ENCODE data around the gene KRTAP4-7. TPM values are rescaled to one million over a fixed set of nuclear protein-coding genes. Genes with fewer than 3 reads are reported as not detected.
"Not testable (repeated sequence)": the region's sequence is repeated elsewhere in the genome, so short reads cannot be mapped to it uniquely, and the experiment has no call there.

KRTAP4-7 gene
- total RNA-seq, 1 experiment from 2014 or later = not detected

DNA sequence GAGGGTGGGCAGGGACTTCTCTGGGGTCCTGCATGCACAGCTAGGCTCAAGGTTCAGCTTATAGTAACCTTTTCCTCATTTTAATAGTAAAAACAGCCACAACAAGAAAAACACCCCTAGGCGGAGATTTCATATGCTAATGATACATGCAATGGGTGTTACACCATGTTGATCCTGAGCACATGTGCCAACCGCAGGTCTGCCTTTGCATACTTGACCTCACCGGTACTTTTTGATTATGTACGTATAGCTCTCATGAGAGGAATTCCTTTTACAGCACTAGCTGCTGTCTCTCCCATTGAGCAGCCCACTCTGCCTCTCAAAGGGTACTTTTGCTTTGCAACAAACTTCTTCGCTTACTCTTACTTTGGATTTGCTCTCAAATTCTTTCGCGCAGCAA, 12.1 kb downstream of the KRTAP4-7 start:
- H3K36me3 Mint-ChIP-seq (ENCODE audit: insufficient read depth, unreplicated experiment) = no peaks in the 10 kb centered on the region
- TF ChIP-seq, protein P1, sequence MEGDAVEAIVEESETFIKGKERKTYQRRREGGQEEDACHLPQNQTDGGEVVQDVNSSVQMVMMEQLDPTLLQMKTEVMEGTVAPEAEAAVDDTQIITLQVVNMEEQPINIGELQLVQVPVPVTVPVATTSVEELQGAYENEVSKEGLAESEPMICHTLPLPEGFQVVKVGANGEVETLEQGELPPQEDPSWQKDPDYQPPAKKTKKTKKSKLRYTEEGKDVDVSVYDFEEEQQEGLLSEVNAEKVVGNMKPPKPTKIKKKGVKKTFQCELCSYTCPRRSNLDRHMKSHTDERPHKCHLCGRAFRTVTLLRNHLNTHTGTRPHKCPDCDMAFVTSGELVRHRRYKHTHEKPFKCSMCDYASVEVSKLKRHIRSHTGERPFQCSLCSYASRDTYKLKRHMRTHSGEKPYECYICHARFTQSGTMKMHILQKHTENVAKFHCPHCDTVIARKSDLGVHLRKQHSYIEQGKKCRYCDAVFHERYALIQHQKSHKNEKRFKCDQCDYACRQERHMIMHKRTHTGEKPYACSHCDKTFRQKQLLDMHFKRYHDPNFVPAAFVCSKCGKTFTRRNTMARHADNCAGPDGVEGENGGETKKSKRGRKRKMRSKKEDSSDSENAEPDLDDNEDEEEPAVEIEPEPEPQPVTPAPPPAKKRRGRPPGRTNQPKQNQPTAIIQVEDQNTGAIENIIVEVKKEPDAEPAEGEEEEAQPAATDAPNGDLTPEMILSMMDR (IDR thresholded peaks at IDR 0.05; ENCODE audit: insufficient read depth in 1 of 2, low read depth in 1 of 2, low read length in 1 of 2, severe bottlenecking in 1 of 2, unreplicated experiment in 1 of 2) = no peak
- Histone ChIP-seq H3K9me3 (peaks cover 4% of the 10 kb centered on the region; the same call in 1 of the 2 replicates), H3K36me3 (ENCODE audit: control insufficient read depth, insufficient read depth, low read length) (no peaks in the 10 kb centered on the region), H3K27me3 (replicated peaks; ENCODE audit: control insufficient read depth, insufficient read depth, low read length) (no peaks in the 10 kb centered on the region), H3K4me1 (peaks cover 10% of the 10 kb centered on the region; the same call in 1 of the 2 replicates), H3K4me3 (ENCODE audit: low read depth, low read length) (no peak overlapping the region)
- peaks cover 22% of the 10 kb centered on the region for H3K4me1 Mint-ChIP-seq (ENCODE audit: low read depth, unreplicated experiment)
- no peaks in the 10 kb centered on the region for H3K9me3 Mint-ChIP-seq (ENCODE audit: unreplicated experiment)
- CTCF ChIA-PET = no interaction called here
- no peak overlapping the region for H3K27ac Mint-ChIP-seq (ENCODE audit: unreplicated experiment)
- intact Hi-C loops (cut with micrococcal nuclease; ENCODE audit: unreplicated experiment) = no loop called here
- H3K4me3 Mint-ChIP-seq (ENCODE audit: unreplicated experiment) = no peak overlapping the region
- no TSS peak for BruUV-seq (replicated peaks)
- DNase-seq = no peak
- no peaks in the 10 kb centered on the region for H3K27me3 Mint-ChIP-seq (ENCODE audit: insufficient read depth, unreplicated experiment)
- POLR2A ChIA-PET = no interaction called here

DNA sequence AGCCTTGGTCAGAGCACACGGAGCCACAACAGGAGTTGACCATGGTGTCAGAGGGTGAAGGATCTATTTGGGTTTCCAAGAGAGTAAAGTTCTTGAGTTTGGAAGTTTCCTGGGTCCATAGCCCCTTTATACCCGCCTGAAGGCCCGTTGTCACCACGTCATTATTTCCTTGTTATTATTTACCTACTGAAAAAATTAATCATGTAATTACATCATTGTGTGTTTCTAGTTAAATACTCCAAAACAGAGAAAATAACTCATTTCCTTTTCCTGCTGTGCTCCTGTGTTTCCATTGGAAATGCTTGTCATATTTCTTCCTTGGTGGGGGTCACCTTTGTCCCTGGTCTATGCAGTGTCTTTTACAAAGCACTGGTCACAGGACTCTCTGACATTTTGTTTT, 14.1 kb downstream of the KRTAP4-7 start, which contains the start of gene KRTAP4-8:
Gene KRTAP4-8, minus strand, starts transcription at position 101 of the 400 bp plus-strand sequence. Its CDS starts 58 bp downstream, at position 43.
- no peaks in the 10 kb centered on the region for H3K27me3 Mint-ChIP-seq (ENCODE audit: insufficient read depth, unreplicated experiment)
- intact Hi-C loops (cut with micrococcal nuclease; ENCODE audit: unreplicated experiment) = no loop called here
- H3K9me3 Mint-ChIP-seq (ENCODE audit: unreplicated experiment) = no peaks in the 10 kb centered on the region
- TF ChIP-seq, protein P1 (IDR thresholded peaks at IDR 0.05; ENCODE audit: insufficient read depth in 1 of 2, low read depth in 1 of 2, low read length in 1 of 2, severe bottlenecking in 1 of 2, unreplicated experiment in 1 of 2) = no peak
- Histone ChIP-seq H3K9me3 (no peaks in the 10 kb centered on the region), H3K4me3 (ENCODE audit: low read depth, low read length) (no peak within 1 kb of the TSS), H3K27me3 (replicated peaks; ENCODE audit: control insufficient read depth, insufficient read depth, low read length) (no peaks in the 10 kb centered on the region), H3K4me1 (peaks cover 10% of the 10 kb centered on the region; the same call in 1 of the 2 replicates), H3K36me3 (ENCODE audit: control insufficient read depth, insufficient read depth, low read length) (no peaks in the 10 kb centered on the region)
- peak within 1 kb of the TSS; percentile 52 for H3K27ac Mint-ChIP-seq (ENCODE audit: unreplicated experiment)
- H3K4me3 Mint-ChIP-seq (ENCODE audit: unreplicated experiment) = no peak within 1 kb of the TSS
- CTCF ChIA-PET = no interaction called here
- no peak for DNase-seq
- H3K36me3 Mint-ChIP-seq (ENCODE audit: insufficient read depth, unreplicated experiment) = no peaks in the 10 kb centered on the region
- peaks cover 22% of the 10 kb centered on the region for H3K4me1 Mint-ChIP-seq (ENCODE audit: low read depth, unreplicated experiment)
- BruUV-seq (replicated peaks) = no TSS peak
- POLR2A ChIA-PET = interaction anchor here (0.6 kb wide), 1 partner anchor 196 kb away, joined by 3 read pairs; no protein-coding TSS in a partner anchor

DNA sequence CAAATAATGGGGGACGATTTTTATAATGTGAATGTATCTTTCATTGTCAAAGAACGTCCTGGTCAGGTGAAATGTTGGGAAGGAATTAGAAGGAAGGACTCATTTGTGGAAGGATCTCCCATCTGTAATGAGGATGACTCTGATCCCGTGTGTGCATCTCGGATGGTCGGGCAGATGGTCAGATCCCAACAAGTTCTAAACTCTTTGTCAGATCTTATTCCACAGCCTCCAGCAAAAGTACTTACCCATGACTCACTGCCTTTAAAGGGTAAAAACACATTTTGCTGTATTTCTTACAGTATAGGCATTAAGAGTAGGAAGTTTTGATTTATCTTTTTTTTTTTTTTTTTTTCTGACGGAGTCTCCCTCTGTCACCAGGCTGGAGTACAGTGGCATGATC, 14.5 kb downstream of the KRTAP4-7 start:
- Mint-ChIP-seq H3K27me3 (ENCODE audit: insufficient read depth, unreplicated experiment) (no peaks in the 10 kb centered on the region), H3K36me3 (ENCODE audit: insufficient read depth, unreplicated experiment) (no peaks in the 10 kb centered on the region), H3K4me1 (ENCODE audit: low read depth, unreplicated experiment) (peaks cover 22% of the 10 kb centered on the region), H3K27ac (ENCODE audit: unreplicated experiment) (no peak overlapping the region), H3K9me3 (ENCODE audit: unreplicated experiment) (no peaks in the 10 kb centered on the region), H3K4me3 (ENCODE audit: unreplicated experiment) (no peak overlapping the region)
- Histone ChIP-seq H3K9me3 (no peaks in the 10 kb centered on the region), H3K4me1 (peaks cover 10% of the 10 kb centered on the region; the same call in 1 of the 2 replicates), H3K36me3 (ENCODE audit: control insufficient read depth, insufficient read depth, low read length) (no peaks in the 10 kb centered on the region), H3K4me3 (ENCODE audit: low read depth, low read length) (no peak overlapping the region), H3K27me3 (replicated peaks; ENCODE audit: control insufficient read depth, insufficient read depth, low read length) (no peaks in the 10 kb centered on the region)
- ChIA-PET POLR2A (no interaction called here), CTCF (no interaction called here)
- no TSS peak for BruUV-seq (replicated peaks)
- no peak for DNase-seq
- intact Hi-C loops (cut with micrococcal nuclease; ENCODE audit: unreplicated experiment) = no loop called here
- TF ChIP-seq, protein P1 (IDR thresholded peaks at IDR 0.05; ENCODE audit: insufficient read depth in 1 of 2, low read depth in 1 of 2, low read length in 1 of 2, severe bottlenecking in 1 of 2, unreplicated experiment in 1 of 2) = no peak

DNA sequence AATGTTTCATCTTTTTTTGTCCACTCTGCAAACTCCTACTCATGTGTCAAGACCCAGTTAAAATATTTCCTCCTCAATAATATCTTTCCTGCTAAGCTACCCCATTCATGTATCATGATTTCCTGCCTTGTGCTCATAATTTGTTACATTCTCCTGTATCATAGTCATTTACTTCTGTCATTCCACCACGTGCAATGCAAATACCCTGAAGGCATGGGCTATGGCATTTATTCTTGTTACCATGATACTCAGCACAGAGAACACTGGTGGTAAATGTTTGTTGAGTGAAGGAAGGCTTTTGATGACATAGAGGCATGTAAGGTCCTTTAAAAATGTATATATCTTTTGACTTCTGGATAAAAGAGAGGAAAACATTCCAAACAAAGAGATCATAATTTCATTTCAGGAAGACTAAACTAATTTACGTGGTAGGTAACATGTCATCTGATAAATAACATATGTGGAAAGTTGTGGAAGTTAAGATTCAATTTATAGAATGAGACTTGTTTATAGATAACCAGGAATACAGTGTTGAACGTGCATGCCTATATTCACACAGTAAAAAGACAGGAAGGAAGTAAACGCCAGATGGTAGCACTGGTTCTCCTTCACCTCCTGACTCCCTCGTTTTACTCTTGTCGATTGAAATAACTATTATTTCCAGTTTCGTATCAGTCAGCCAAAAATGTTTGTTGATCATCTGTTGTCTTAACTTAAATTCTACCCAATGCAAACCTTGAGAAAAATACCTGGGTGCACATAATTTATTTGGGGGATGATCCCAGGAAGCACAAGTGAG, 15.9 kb downstream of the KRTAP4-7 start:
- CTCF ChIA-PET; H3K27me3 ChIP-seq (replicated peaks; ENCODE audit: control insufficient read depth, insufficient read depth, low read length); H3K4me3 ChIP-seq (ENCODE audit: low read depth, low read length); H3K9me3 ChIP-seq; H3K27me3 Mint-ChIP-seq (ENCODE audit: insufficient read depth, unreplicated experiment); H3K9me3 Mint-ChIP-seq (ENCODE audit: unreplicated experiment); intact Hi-C loops (cut with micrococcal nuclease; ENCODE audit: unreplicated experiment); BruUV-seq (replicated peaks); H3K4me3 Mint-ChIP-seq (ENCODE audit: unreplicated experiment); H3K36me3 Mint-ChIP-seq (ENCODE audit: insufficient read depth, unreplicated experiment); H3K36me3 ChIP-seq (ENCODE audit: control insufficient read depth, insufficient read depth, low read length); POLR2A ChIA-PET: not testable (repeated sequence)
- Mint-ChIP-seq H3K27ac (ENCODE audit: unreplicated experiment) (peak overlapping the region; percentile 66), H3K4me1 (ENCODE audit: low read depth, unreplicated experiment) (peaks cover 22% of the 10 kb centered on the region)
- H3K4me1 ChIP-seq = peaks cover 10% of the 10 kb centered on the region; the same call in 1 of the 2 replicates
- DNase-seq = peak; percentile 57 to 60

All from Caco-2 (cell line).